Measurements from ENCODE around the gene NPAT.

DNA sequence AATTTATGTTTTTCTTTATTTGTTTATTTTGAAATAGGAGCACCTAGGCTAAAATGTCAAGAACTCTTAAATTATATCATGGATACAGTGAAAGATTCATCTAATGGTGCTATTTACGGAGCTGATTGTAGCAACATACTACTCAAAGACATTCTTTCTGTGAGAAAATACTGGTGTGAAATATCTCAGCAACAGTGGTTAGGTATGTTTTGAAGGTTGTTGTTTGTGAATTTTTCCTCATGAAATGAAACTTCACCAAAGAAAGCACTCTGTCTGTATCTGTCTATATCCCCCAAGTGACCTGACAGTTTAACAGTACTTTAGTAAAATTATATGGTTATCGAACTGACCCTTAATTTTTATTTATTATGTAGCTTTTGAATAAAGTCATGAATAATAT, 13.2 kb upstream of the NPAT start:
- TF ChIP-seq, protein P1, sequence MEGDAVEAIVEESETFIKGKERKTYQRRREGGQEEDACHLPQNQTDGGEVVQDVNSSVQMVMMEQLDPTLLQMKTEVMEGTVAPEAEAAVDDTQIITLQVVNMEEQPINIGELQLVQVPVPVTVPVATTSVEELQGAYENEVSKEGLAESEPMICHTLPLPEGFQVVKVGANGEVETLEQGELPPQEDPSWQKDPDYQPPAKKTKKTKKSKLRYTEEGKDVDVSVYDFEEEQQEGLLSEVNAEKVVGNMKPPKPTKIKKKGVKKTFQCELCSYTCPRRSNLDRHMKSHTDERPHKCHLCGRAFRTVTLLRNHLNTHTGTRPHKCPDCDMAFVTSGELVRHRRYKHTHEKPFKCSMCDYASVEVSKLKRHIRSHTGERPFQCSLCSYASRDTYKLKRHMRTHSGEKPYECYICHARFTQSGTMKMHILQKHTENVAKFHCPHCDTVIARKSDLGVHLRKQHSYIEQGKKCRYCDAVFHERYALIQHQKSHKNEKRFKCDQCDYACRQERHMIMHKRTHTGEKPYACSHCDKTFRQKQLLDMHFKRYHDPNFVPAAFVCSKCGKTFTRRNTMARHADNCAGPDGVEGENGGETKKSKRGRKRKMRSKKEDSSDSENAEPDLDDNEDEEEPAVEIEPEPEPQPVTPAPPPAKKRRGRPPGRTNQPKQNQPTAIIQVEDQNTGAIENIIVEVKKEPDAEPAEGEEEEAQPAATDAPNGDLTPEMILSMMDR (conservative IDR thresholded peaks at IDR 0.05; ENCODE audit: low read depth, low read length) = no peak
- no peak for TF ChIP-seq USF2 (IDR thresholded peaks at IDR 0.05; ENCODE audit: low read depth, low read length)
- no peak for TF ChIP-seq MAZ (IDR thresholded peaks at IDR 0.05; ENCODE audit: borderline replicate concordance, low read depth, low read length)
- TF ChIP-seq RFX5 (IDR thresholded peaks at IDR 0.05; ENCODE audit: low read depth, low read length) = no peak
- no peak for TF ChIP-seq CHD1 (IDR thresholded peaks at IDR 0.05; ENCODE audit: low read depth, low read length)
- TF ChIP-seq BHLHE40 (IDR thresholded peaks at IDR 0.05; ENCODE audit: low read depth, low read length) = no peak
- no peak for TF ChIP-seq POLR2A (IDR thresholded peaks at IDR 0.05; ENCODE audit: low read depth, low read length)
- TF ChIP-seq RAD21 (IDR thresholded peaks at IDR 0.05; ENCODE audit: low read length) = no peak
- TF ChIP-seq SMC3 (IDR thresholded peaks at IDR 0.05; ENCODE audit: low read depth, low read length) = no peak
- TF ChIP-seq MXI1 (IDR thresholded peaks at IDR 0.05; ENCODE audit: borderline replicate concordance, low read depth, low read length) = no peak
- TF ChIP-seq MAFK (IDR thresholded peaks at IDR 0.05; ENCODE audit: low read depth, low read length) = no peak
- no peak for TF ChIP-seq FOS (IDR thresholded peaks at IDR 0.05; ENCODE audit: low read depth, low read length)
- TF ChIP-seq, protein P2, sequence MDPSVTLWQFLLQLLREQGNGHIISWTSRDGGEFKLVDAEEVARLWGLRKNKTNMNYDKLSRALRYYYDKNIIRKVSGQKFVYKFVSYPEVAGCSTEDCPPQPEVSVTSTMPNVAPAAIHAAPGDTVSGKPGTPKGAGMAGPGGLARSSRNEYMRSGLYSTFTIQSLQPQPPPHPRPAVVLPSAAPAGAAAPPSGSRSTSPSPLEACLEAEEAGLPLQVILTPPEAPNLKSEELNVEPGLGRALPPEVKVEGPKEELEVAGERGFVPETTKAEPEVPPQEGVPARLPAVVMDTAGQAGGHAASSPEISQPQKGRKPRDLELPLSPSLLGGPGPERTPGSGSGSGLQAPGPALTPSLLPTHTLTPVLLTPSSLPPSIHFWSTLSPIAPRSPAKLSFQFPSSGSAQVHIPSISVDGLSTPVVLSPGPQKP (IDR thresholded peaks at IDR 0.05; ENCODE audit: borderline replicate concordance, low read depth, low read length) = no peak
